HG02840 (cell line): Measurements from ENCODE around the gene OTOP2.

Experiments
- ATAC-seq: cut with Tn5 transposase; IDR thresholded peaks from one replicate; pipeline ENCODE4 v1.9.1; 2021; ENCODE audit warnings: mild to moderate bottlenecking, moderate library complexity, moderate number of reproducible peaks; ENCODE audit not compliant: unreplicated experiment, low FRiP score

Gene OTOP2, protein sequence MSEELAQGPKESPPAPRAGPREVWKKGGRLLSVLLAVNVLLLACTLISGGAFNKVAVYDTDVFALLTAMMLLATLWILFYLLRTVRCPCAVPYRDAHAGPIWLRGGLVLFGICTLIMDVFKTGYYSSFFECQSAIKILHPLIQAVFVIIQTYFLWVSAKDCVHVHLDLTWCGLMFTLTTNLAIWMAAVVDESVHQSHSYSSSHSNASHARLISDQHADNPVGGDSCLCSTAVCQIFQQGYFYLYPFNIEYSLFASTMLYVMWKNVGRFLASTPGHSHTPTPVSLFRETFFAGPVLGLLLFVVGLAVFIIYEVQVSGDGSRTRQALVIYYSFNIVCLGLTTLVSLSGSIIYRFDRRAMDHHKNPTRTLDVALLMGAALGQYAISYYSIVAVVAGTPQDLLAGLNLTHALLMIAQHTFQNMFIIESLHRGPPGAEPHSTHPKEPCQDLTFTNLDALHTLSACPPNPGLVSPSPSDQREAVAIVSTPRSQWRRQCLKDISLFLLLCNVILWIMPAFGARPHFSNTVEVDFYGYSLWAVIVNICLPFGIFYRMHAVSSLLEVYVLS

DNA sequence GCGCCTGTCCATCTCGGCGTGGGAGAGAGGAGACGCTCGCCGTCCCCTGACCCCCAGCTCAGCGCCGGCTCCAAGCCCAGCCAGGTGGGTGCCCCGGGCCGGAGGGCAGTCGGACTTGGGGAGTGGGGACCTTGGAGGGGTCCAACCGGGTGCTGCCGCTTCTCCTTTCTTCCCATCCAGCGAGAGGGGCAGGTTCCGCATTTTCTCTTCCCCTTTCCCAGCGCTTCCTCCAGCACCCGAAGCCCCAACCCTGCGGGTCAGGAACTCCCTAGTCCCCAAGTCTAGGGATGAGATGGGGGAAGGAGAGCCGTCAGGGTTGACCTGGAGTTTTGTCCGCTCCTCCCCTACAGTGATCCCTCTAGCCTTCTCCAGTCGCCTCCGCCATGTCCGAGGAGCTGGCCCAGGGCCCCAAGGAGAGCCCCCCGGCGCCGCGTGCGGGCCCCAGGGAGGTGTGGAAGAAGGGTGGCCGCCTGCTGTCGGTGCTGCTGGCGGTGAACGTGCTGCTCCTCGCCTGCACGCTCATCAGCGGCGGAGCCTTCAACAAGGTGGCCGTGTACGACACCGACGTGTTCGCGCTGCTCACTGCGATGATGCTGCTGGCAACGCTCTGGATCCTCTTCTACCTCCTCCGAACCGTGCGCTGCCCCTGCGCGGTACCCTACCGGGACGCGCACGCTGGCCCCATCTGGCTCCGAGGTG lies at the start of gene OTOP2:
OTOP2 (plus strand) TSS at position 24 of the 699 bp plus-strand sequence; CDS start at position 384, 360 bp downstream.
- ATAC-seq = no peak

- no peak for ATAC-seq
Measured at GRCh38 chr17:74874615-74875037, 49.4 kb upstream of the OTOP2 start.

DNA sequence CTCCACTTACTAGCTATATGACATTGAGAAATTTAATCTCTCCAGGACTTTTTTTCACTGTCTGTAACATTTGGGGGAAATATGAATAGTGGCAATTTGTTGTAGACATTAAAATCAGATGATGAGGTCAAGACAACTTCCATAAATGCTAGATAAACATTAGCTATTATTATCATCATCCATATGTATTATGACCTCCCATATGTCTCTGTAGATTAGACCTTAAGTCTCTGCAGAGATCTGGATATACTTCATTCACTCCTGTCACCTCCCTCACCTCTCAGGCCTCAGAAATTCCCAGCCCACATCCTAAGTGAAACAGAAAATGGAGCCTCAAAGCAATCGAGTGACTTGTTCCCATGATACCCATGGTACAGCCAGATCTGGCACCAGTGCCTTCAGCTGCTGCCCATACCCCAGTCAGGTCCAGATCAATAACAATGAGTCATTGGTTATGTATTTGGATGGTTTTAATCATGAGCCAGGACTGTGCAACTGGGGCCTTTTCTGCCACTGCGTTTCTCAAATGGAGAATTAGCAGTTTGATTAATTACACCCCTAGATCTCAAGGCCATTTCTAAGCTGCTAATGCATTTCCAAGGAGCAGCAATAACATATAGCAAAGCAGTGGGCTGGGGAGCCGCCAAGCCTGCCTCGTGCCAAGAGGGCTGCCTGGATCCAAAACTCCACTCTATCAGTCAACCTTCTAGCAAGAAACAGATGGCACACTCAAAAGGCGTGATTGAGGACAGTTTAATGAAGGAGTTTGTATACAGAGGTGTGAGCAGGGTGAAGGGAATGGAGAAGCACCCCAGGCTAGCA lies 48.7 kb upstream of the OTOP2 start:
- no peak for ATAC-seq

DNA sequence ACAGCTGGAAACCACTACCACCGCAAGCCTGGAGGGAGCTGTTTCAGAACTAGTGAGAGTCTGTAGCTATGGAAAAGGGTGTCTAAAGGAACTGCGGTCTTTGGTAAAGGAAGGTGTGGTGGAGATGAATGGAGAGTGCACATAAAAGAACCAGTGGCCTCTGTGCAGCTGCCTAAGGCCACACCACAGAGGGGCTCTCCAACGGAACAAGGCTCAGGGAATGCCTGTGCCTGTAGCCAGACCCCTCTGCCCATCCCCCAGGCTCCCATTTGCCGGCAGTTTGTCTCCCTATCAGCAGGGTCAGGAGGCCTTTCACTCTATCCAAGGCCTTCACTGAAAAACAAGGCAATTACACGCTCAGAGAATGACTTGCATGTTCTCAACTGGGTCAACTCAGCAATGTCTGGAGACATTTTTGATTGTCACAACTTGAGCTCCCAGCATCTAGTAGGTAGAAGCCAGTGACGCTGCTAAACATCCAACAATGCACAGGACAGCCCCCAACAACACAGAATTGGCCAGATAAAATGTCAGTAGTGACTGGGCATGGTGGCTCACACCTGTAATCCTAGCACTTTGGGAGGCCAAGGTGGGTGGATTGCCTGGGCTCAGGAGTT lies 48.0 kb upstream of the OTOP2 start:
- ATAC-seq = no peak

DNA sequence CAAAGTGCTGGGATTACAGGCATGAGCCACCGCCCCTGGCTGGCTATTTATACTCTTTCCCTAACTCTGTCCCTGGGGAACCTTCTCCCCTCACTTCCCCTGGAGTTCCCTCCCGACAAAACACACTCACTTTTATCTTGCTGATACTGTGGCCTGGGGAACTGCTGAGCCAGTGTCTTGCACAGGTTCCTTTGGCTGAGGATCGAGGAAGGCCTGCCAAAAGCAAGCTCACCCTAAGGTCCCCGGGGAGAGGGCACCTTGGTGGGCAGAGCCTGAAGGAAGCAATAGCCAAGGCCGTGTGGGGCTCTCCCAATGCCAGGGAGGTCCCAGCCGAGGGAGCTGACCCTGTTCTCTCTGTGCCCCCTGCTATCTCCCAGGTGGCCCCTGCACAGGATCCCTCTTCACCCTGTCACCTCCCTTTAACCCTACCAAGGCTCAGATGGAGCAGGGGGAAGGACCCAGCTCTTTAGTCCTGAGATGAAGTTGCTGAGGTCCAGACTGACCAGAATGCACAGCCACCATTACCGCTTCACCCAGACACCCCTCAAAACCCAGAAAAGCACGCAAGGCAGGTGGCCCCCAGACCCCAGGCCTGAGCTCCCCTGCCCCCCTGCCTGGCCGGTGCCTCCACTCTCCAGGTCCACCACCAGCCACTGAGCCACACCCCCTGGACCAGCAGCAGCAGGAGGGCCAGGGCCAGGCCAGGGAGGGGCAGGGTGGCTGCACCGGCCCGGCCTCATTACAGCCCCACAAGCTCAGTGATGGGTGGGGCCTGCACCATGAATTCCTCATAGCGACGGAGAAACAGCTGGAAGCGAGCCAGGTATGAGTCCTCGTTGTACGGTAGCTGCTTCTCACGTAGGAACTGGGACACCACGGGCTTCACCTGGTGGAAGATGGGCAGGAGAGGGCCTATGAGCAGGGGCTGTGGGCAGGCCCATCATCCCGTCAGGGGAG lies 46.2 kb upstream of the OTOP2 start:
- no peak for ATAC-seq

DNA sequence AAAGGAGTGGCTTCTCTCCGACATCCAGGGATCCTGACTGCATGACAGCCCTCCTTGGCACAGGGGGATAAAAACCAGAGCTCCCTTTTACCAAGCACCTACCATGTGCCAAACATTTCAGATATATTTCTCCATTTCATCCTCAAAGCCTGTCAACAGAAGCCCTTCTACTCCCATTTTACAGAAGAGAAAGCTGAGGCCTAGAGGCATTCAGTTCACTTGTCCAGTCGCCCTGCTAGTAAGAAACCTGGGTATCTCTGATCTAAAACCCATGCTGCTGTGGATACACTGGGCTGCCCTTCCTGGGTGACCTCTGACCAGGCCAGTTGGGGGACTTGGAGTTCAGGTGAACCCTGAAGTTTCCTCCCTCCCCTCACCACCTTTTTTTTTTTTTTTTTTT lies 45.4 kb upstream of the OTOP2 start:
- no peak for ATAC-seq

DNA sequence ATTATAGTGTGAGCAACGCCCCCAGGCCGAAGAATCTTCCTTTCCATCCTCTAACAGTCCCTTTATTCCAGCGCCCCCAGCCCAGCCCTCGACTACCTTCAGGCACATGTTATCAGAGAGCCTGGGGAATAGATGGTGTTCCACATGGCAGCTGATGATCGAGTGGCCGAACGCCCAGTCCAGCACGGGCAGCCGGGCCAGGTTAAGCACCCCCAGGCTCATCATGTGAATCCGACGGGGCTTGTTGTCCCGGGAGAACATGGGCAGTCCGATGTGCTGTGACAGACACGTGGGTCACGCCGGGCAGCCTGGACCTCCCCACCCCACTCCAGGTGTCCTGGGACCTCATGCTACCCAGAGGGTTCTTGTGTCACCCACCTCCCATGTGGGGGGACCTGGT lies 44.8 kb upstream of the OTOP2 start:
- ATAC-seq = no peak

DNA sequence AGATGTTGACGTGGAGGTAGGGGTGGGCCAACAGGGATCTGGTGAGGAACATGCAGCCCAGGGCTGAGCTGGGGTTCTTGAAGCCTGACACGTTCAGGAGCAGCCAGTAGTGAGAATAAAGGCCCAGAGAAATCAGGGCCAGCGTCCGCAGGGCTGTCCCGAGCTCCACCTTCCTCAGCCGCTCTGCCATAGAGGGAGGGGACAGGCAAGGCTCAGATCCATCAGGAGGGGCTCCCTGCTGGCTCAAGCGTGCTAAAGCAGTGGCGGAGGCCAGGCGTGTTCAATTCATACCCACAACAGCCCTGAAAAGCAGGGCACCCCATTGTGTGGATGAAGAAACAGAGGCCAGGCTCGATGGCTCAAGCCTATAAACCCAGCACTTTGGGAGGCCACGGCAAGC lies 43.0 kb upstream of the OTOP2 start:
- no peak for ATAC-seq

- no peak for ATAC-seq
Measured at GRCh38 chr17:74882517-74883240, 41.4 kb upstream of the OTOP2 start.

GRCh38 chr17:74883241-74883745 lies 40.8 kb upstream of the OTOP2 start:
- ATAC-seq = no peak

GRCh38 chr17:74888469-74888868 lies 35.6 kb upstream of the OTOP2 start:
- no peak for ATAC-seq

- ATAC-seq = no peak
Measured at GRCh38 chr17:74890554-74890953, 33.5 kb upstream of the OTOP2 start.

GRCh38 chr17:74892013-74892841 lies 31.8 kb upstream of the OTOP2 start:
- ATAC-seq = no peak

- ATAC-seq = no peak
Measured at GRCh38 chr17:74892974-74893911, 30.8 kb upstream of the OTOP2 start, which contains the start of gene FADS6. TSS of gene FADS6 (minus strand) at chr17:74893633. CDS start at chr17:74893595, 38 bp downstream.

- no peak for ATAC-seq
Measured at GRCh38 chr17:74893936-74894671, 30.0 kb upstream of the OTOP2 start.
